ENCODE data around the gene TMOD1.
"Not testable (repeated sequence)": the region's sequence is repeated elsewhere in the genome, so short reads cannot be mapped to it uniquely, and the experiment has no call there.

Gene TMOD1

GRCh38 chr9:97487861-97488260, 13.6 kb upstream of the TMOD1 start:
- in situ Hi-C loops (cut with HindIII; ENCODE audit: low pct_ligation_motif_present, low pct_unique_long_range_greater_than_20kb, low sequenced_read_pairs) = no loop called here

GRCh38 chr9:97491216-97491999, 10.1 kb upstream of the TMOD1 start:
- in situ Hi-C loops (cut with HindIII; ENCODE audit: low pct_ligation_motif_present, low pct_unique_long_range_greater_than_20kb, low sequenced_read_pairs) = no loop called here
- DNase-seq = no peak

More at GRCh38 chr9:97487861-97488260, 13.6 kb upstream of the TMOD1 start:
- DNase-seq = no peak

- DNase-seq; in situ Hi-C loops (cut with HindIII; ENCODE audit: low pct_ligation_motif_present, low pct_unique_long_range_greater_than_20kb, low sequenced_read_pairs): not testable (repeated sequence)
These were observed 3.7 kb upstream of the TMOD1 start for GRCh38 chr9:97497558-97498375.

GRCh38 chr9:97498846-97499245, 2.6 kb upstream of the TMOD1 start:
- in situ Hi-C loops (cut with HindIII; ENCODE audit: low pct_ligation_motif_present, low pct_unique_long_range_greater_than_20kb, low sequenced_read_pairs) = not testable (repeated sequence)

GRCh38 chr9:97500263-97500662, 1.2 kb upstream of the TMOD1 start:
- no peak for DNase-seq

More at GRCh38 chr9:97498846-97499245, 2.6 kb upstream of the TMOD1 start:
- not testable (repeated sequence) for DNase-seq

GRCh38 chr9:97500765-97501176, 695 bp upstream of the TMOD1 start:
- in situ Hi-C loops (cut with HindIII; ENCODE audit: low pct_ligation_motif_present, low pct_unique_long_range_greater_than_20kb, low sequenced_read_pairs) = no loop called here
- DNase-seq = no peak

More at GRCh38 chr9:97500263-97500662, 1.2 kb upstream of the TMOD1 start:
- in situ Hi-C loops (cut with HindIII; ENCODE audit: low pct_ligation_motif_present, low pct_unique_long_range_greater_than_20kb, low sequenced_read_pairs) = no loop called here

DNA sequence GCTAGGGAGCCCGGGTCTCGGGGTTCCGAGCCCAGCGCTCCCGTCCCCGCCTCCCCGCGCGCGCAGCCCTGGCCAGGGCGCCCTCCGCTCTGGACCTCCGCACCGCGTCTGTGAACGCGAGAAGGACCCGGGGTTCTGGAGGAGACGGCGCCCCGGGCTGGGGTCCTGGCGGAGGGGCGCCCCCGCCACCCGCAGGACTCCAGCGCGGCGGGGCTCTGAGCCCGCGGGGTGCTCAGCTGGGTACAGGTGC, 431 bp downstream of the TMOD1 start:
- in situ Hi-C loops (cut with HindIII; ENCODE audit: low pct_ligation_motif_present, low pct_unique_long_range_greater_than_20kb, low sequenced_read_pairs) = no loop called here
- no peak for DNase-seq

GRCh38 chr9:97502222-97502983, 937 bp downstream of the TMOD1 start:
- no peak for DNase-seq
- in situ Hi-C loops (cut with HindIII; ENCODE audit: low pct_ligation_motif_present, low pct_unique_long_range_greater_than_20kb, low sequenced_read_pairs) = no loop called here

GRCh38 chr9:97502984-97503861, 1.8 kb downstream of the TMOD1 start:
- no peak for DNase-seq
- in situ Hi-C loops (cut with HindIII; ENCODE audit: low pct_ligation_motif_present, low pct_unique_long_range_greater_than_20kb, low sequenced_read_pairs) = no loop called here

GRCh38 chr9:97503862-97504210, 2.4 kb downstream of the TMOD1 start:
- in situ Hi-C loops (cut with HindIII; ENCODE audit: low pct_ligation_motif_present, low pct_unique_long_range_greater_than_20kb, low sequenced_read_pairs) = no loop called here
- no peak for DNase-seq

- DNase-seq = no peak
- in situ Hi-C loops (cut with HindIII; ENCODE audit: low pct_ligation_motif_present, low pct_unique_long_range_greater_than_20kb, low sequenced_read_pairs) = no loop called here
These were observed 3.1 kb downstream of the TMOD1 start for GRCh38 chr9:97504381-97505216.

GRCh38 chr9:97505845-97506244, 4.4 kb downstream of the TMOD1 start:
- no peak for DNase-seq
- in situ Hi-C loops (cut with HindIII; ENCODE audit: low pct_ligation_motif_present, low pct_unique_long_range_greater_than_20kb, low sequenced_read_pairs) = no loop called here

DNA sequence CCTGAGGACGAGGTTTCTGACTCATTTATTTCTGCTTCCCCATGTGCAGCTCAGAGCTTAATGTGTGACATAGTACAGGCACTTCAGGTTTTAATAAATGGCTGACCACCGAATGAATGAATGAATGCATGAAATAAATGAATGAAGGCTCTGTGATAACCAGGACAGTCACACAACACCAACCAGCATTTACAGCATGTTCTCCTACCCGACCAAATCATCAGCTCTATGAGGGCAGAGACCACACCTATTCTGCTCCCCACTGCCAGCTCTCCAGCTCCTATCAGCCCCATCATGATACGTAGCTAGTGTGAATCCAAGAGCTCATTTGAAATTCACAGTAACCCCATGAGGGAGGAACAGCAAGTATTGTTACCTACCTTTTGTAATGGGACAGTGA, 4.8 kb downstream of the TMOD1 start:
- no peak for DNase-seq
- in situ Hi-C loops (cut with HindIII; ENCODE audit: low pct_ligation_motif_present, low pct_unique_long_range_greater_than_20kb, low sequenced_read_pairs) = no loop called here

- in situ Hi-C loops (cut with HindIII; ENCODE audit: low pct_ligation_motif_present, low pct_unique_long_range_greater_than_20kb, low sequenced_read_pairs) = no loop called here
- DNase-seq = no peak
These were observed 5.3 kb downstream of the TMOD1 start for GRCh38 chr9:97506787-97507186.

GRCh38 chr9:97507428-97507984, 6.0 kb downstream of the TMOD1 start:
- in situ Hi-C loops (cut with HindIII; ENCODE audit: low pct_ligation_motif_present, low pct_unique_long_range_greater_than_20kb, low sequenced_read_pairs) = no loop called here
- DNase-seq = no peak

DNA sequence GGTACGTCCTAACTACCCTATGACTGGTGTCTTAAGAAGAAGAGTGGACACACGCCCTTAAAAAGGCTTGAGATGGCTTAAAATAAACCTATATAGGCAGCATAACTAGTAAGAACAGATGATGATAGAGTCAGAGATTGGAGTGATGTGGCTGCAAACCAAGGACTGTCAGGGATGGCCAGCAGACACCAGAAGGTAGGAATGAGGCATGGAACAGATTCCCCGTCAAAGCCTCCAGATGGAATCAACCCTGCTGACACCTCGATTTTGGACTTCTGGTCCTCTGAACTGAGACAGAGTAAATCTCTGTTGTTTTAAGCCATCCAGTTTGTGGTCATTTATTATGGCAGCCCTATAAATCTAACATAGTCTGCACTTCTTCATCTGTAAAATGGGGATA, 7.4 kb downstream of the TMOD1 start:
- in situ Hi-C loops (cut with HindIII; ENCODE audit: low pct_ligation_motif_present, low pct_unique_long_range_greater_than_20kb, low sequenced_read_pairs) = no loop called here
- DNase-seq = no peak

Measured in ACHN (cell line).